ENCODE measurements around the gene PPIE.

DNA sequence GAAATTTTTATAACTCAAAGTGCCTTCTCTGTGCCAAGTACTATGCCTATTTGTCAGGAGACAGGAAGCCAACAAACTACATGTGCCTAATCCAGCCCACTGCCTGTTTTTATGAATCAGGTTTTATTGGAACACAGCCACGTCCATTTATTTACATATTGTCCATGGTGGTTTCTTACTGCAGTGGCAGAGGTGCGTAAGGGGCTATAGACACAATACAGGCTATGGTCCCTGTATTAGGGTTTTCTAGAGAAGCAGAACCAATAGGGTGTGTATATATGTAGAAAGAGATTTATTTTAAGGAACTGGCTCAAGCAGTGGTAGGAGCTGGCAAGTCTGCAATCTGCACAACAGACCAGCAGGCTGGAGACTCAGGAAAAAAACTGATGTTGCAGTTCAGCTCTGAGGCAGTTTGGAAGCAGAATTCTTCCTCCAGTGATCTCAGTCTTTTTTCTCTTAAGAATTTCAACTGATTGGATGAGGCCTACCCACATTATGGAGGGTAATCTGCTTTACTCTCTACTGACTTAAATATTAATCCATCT is 15.4 kb downstream of the PPIE start:
- no peak for TF ChIP-seq CTCF (IDR thresholded peaks at IDR 0.05)
- TF ChIP-seq POLR2A (IDR thresholded peaks at IDR 0.05): no peak
